GM19035 (cell line): ENCODE results near the gene OR9A4.
"Not testable (repeated sequence)": the region's sequence is repeated elsewhere in the genome, so short reads cannot be mapped to it uniquely, and the experiment has no call there.

ENCODE experiments used
- ATAC-seq: cut with Tn5 transposase; IDR thresholded peaks from one replicate; pipeline ENCODE4 v1.9.1; 2021; ENCODE audit not compliant: unreplicated experiment

Gene OR9A4

GRCh38 chr7:141916099-141916498 is at the start of gene OR9A4:
Gene OR9A4 (plus strand): TSS chr7:141916399. CDS start chr7:141918876, 2,477 bp downstream.
- ATAC-seq, result no peak

GRCh38 chr7:141866974-141867373 is 49.2 kb upstream of the OR9A4 start:
- no peak for ATAC-seq

DNA sequence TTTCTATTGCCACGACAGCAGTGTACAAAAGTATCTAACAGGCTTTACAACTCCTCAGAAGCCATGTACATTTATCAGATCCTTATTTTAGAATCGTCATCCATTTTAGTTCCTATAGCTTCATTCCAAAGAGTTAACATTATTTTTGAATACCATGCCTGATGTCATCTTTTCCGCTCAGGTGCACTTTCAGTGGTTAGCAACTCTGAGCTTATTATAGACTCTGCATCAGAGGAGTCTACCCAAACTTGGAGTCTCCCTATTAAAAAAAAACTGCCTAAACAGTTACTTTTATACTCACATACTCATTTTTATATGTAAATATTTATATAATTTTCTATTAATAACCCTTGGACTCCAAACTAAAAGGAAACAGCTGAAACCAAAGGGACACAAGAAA is 43.3 kb upstream of the OR9A4 start:
- ATAC-seq, result no peak

DNA sequence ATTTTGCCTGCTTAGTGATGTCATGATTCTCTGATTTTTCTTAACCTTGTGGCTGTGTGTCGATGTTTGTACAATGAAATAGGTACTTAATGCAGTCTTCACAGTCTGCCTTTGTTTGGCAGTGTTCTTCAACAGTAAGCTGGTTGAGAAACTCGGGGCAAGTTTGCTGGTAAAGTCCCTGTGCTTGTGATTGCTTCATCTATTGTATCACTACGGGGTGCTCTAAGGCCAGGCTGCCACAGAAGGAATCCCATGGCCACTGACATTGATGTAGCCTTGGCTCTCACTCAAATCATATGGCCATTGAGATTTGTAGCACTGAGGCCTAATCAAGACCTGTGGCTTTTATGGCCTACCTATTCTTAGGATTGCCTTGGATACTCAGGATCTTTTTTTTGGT is 41.4 kb upstream of the OR9A4 start:
- no peak for ATAC-seq

DNA sequence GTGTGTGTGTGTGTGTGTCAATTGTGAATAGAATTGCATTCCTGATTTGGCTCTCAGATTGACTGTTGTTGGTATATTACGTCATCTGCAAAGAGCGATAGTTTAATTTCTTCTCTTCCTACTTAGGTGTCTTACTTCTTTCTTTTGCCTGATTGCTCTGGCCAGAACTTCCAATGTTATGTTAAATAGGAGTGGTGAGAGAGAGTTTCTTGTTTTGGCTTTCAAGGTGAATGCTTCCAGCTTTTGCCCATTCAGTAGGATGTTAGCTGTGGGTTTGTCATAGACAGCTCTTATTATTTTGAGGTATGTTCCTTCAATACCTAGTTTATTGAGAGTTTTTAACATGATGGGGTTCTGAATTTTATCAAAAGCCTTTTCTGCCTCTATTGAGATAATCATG is 40.7 kb upstream of the OR9A4 start:
- ATAC-seq, result no peak

DNA sequence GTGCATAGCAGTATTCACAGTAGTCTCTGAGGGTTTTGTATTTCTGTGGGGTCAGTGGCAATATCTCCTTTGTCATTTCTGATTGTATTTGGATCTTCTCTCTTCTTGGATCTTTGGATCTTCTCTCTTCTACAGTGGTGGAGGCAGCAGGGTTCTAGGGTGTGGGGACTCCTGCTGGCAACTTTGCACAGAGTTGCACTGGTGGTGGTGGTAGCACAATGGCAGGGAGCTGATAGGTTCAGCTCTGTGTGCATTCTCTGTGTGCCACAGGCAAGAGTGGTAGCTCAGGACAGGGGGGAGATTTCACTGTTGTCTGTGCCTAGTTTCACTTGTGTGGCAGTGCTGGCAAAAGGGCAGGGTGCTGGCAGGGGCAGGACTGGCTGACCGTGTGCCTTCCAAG is 39.8 kb upstream of the OR9A4 start:
- ATAC-seq, result no peak

DNA sequence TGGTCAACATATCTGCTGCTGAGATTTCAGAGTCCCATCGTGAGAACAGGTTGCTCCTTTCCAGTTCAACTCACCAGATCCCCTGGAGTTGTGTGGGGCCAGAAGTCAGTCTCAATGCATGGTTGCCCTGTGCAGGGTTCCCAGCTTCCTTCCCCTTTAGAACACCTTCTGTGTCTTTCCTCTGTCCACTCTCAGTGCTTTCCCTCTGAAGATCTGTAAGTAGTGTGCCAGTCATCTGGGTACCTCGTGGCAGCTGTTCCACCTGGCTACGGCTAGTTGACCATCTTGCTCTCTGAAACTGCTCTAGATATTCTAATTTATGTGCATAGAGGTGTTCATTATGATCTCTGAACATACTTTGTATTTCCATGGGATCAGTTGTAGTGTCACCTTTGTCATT is 38.8 kb upstream of the OR9A4 start:
- ATAC-seq, result no peak

- no peak for ATAC-seq
These were observed 35.2 kb upstream of the OR9A4 start for GRCh38 chr7:141880960-141881359.

GRCh38 chr7:141884539-141885225 is 31.5 kb upstream of the OR9A4 start:
- ATAC-seq, result peak; percentile 74

DNA sequence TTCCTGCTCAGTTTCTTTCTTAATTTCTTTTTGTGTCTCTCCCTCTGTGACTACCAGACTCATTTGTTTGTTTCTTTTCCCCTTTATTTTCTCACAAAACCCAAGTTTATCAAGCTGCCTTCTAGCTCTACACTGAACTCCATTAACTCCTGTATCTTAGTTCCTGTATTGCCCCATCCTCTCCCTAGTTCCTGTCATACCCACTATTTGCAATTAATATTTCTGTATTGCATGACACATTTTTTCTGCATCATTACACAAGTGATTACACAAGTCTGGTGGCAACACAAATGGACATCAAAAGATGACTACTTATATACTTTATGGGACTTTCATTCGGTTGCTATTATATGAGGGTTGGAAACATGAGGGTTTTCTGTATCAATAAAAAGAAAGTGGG is 26.9 kb upstream of the OR9A4 start:
- no peak for ATAC-seq

DNA sequence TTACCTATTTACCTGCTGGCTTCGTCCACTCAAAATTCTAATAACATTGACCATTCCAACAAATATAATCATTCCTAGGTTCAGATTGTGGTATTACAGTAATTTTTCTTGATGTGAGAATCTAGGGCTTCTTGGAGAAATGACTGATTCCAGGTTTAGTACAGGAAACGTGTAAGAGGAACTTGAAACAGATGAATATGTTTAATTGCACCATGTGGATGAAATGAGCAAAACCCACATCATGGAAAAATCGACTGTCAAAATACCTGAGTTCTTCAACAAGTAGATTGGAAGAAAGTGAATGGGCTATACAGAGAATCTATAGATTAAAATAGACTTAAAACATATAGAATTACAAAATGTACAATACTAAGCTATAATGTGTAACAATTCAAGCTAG is 24.9 kb upstream of the OR9A4 start:
- no peak for ATAC-seq

DNA sequence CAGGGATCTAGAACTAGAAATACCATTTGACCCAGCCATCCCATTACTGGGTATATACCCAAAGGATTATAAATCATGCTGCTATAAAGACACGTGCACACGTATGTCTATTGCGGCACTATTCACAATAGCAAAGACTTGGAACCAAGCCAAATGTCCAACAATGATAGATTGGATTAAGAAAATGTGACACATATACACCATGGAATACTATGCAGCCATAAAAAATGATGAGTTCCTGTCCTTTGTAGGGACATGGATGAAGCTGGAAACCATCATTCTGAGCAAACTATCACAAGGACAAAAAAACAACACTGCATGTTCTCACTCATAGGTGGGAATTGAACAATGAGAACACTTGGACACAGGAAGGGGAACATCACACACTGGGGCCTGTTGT is 16.8 kb upstream of the OR9A4 start:
- ATAC-seq, result not testable (repeated sequence)

- ATAC-seq, result no peak
These were observed 9.9 kb upstream of the OR9A4 start for GRCh38 chr7:141906285-141906684.

- ATAC-seq, result no peak
These were observed 4.8 kb upstream of the OR9A4 start for GRCh38 chr7:141911391-141911790.

GRCh38 chr7:141915565-141915964 is 634 bp upstream of the OR9A4 start:
- no peak for ATAC-seq

- ATAC-seq, result no peak
These were observed 4.1 kb downstream of the OR9A4 start for GRCh38 chr7:141920281-141920680.

- no peak for ATAC-seq
These were observed 12.1 kb downstream of the OR9A4 start for GRCh38 chr7:141928146-141928844.

- ATAC-seq, result no peak
These were observed 12.6 kb downstream of the OR9A4 start for GRCh38 chr7:141928845-141929195.

GRCh38 chr7:141930211-141930610 is 14.0 kb downstream of the OR9A4 start:
- ATAC-seq, result no peak

GRCh38 chr7:141941075-141941474 is 24.9 kb downstream of the OR9A4 start:
- ATAC-seq, result no peak

DNA sequence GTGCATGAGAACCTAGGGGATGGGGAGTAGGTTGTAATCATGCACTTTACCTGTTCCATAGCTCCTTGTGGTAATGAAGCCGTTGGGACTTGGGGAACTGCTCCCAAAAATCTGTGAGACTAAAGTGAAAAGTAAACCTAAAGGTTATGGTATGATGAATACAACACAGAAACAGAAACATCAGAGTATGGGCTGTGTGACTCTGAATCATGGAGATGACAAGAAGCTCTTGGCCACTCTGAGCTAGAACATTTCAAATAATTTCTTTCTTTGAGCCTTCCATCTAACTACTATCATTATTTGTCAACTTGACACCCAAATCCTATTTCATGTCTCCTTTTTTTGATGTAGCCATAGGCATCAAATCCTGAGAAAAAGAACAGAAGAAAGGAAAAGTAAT is 27.6 kb downstream of the OR9A4 start:
- no peak for ATAC-seq

- no peak for ATAC-seq
These were observed 28.6 kb downstream of the OR9A4 start for GRCh38 chr7:141944811-141945210.

DNA sequence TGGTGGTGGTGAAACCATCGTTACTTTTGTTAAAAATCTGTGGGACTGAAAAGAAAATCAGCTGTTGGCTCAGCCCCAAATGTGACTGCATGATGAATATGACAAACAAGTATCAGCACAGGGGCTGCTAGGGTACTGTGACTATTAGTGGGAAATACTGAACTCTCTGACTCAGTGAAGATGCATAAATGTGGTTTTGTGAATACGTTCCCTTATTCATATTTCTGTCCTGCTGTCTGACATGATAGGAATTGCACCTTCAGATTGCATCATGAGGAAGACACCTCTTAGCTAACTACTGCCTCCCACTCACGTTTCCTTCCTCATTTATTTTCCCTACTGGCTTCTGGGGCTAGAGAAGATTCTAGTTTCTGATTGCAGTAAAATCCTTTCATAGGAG is 29.2 kb downstream of the OR9A4 start:
- ATAC-seq, result no peak
